GM13976 (cell line): ENCODE data around the gene TMPRSS2.

Experiments
- DNase-seq: peaks from one replicate; pipeline ENCODE4 v3.0.0; 2012; ENCODE audit warnings: low spot score
- CTCF ChIP-seq: IDR thresholded peaks from 2 replicates; pipeline ENCODE4 v1.5.1; 2012; ENCODE audit warnings: borderline replicate concordance, mild to moderate bottlenecking; ENCODE audit not compliant: insufficient read depth; ENCODE audit errors: extremely low read depth, missing control alignments, control extremely low read depth
- in situ Hi-C: fragments of 300-500 bp; cut with MboI; formaldehyde crosslinking; loops from one replicate; pipeline ENCODE4 v1.12.0; 2022; ENCODE audit warnings: low sequenced_read_pairs, mixed read lengths, inconsistent platforms; ENCODE audit not compliant: unreplicated experiment

The TMPRSS2 gene

GRCh38 chr21:41511858-41512257 lies 3.9 kb upstream of the TMPRSS2 start:
- TF ChIP-seq CTCF: no peak
- in situ Hi-C loops: no loop called here
- DNase-seq: no peak

GRCh38 chr21:41510500-41510899 lies 2.5 kb upstream of the TMPRSS2 start:
- no peak for DNase-seq
- TF ChIP-seq CTCF: no peak

GRCh38 chr21:41509733-41510132 lies 1.8 kb upstream of the TMPRSS2 start:
- TF ChIP-seq CTCF: no peak
- in situ Hi-C loops: no loop called here
- no peak for DNase-seq

More at GRCh38 chr21:41510500-41510899, 2.5 kb upstream of the TMPRSS2 start:
- in situ Hi-C loops: no loop called here

- in situ Hi-C loops: no loop called here
Measured at GRCh38 chr21:41509145-41509496, 1.2 kb upstream of the TMPRSS2 start.

GRCh38 chr21:41508415-41509144 lies 622 bp upstream of the TMPRSS2 start:
- in situ Hi-C loops: no loop called here
- TF ChIP-seq CTCF: no peak
- DNase-seq: no peak

More at GRCh38 chr21:41509145-41509496, 1.2 kb upstream of the TMPRSS2 start:
- no peak for DNase-seq
- TF ChIP-seq CTCF: no peak

- no peak for DNase-seq
- in situ Hi-C loops: no loop called here
- no peak for TF ChIP-seq CTCF
Measured at GRCh38 chr21:41506611-41507520, 1.1 kb downstream of the TMPRSS2 start.
